ENCODE results near the gene KSR1.

DNA sequence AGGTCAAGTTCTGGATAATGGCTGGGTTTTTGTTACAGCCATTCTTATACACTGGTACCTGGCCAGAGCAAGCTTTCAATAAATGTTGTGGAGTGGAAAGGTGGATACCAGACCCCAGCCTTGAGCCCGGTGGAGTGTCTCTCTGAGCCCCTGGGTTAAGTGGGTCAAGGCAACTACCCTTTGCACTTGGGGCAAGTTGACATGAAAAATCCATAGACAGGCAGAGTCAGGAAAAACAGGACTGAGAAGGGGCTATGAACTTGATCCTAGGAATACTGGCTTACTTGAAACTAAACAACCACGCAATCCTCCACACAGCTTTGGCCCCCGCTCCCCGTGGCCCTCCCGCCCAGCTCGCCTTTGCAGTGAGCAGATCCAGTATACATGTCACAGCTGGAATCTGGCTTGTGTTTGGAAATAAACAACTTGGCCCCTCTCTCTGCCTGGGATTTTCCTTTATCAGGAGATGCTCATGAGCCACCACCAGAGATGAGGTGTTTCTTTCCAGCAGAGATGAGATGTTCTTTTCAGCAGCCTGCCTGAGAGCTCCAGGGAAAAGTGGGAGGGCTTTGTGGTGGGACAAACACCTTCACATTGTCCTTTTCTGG lies 65.9 kb downstream of the KSR1 start:
- TF ChIP-seq, protein P1, sequence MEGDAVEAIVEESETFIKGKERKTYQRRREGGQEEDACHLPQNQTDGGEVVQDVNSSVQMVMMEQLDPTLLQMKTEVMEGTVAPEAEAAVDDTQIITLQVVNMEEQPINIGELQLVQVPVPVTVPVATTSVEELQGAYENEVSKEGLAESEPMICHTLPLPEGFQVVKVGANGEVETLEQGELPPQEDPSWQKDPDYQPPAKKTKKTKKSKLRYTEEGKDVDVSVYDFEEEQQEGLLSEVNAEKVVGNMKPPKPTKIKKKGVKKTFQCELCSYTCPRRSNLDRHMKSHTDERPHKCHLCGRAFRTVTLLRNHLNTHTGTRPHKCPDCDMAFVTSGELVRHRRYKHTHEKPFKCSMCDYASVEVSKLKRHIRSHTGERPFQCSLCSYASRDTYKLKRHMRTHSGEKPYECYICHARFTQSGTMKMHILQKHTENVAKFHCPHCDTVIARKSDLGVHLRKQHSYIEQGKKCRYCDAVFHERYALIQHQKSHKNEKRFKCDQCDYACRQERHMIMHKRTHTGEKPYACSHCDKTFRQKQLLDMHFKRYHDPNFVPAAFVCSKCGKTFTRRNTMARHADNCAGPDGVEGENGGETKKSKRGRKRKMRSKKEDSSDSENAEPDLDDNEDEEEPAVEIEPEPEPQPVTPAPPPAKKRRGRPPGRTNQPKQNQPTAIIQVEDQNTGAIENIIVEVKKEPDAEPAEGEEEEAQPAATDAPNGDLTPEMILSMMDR (IDR thresholded peaks at IDR 0.05 in 4 of 5, conservative IDR thresholded peaks at IDR 0.05 in 1 of 5), result no peak
- no peak for TF ChIP-seq POLR2A (IDR thresholded peaks at IDR 0.05)

Data from gastrocnemius medialis (tissue), 4 donors.